Coronary artery (tissue), 2 donors: Measurements from ENCODE around the gene SPEN.

ENCODE experiments used
- DNase-seq: peaks from one replicate; pipeline ENCODE4 v3.0.0-alpha.2; 2017; ENCODE audit warnings: low spot score
- H3K27ac ChIP-seq, 2 donors: fragments of 200-600 bp; sonication (generic); one replicate each; pipeline ENCODE4 v1.5.1; 2016 to 2019
- H3K4me3 ChIP-seq: fragments of 200-600 bp; sonication (generic); 2 replicates; pipeline ENCODE4 v1.5.1; 2016; ENCODE audit warnings: mild to moderate bottlenecking, moderate library complexity
- CTCF ChIP-seq: fragments of 200-600 bp; sonication (generic); IDR thresholded peaks from one replicate; pipeline ENCODE4 v1.5.1; 2019; ENCODE audit warnings: antibody characterized with exemption

Gene SPEN

DNA sequence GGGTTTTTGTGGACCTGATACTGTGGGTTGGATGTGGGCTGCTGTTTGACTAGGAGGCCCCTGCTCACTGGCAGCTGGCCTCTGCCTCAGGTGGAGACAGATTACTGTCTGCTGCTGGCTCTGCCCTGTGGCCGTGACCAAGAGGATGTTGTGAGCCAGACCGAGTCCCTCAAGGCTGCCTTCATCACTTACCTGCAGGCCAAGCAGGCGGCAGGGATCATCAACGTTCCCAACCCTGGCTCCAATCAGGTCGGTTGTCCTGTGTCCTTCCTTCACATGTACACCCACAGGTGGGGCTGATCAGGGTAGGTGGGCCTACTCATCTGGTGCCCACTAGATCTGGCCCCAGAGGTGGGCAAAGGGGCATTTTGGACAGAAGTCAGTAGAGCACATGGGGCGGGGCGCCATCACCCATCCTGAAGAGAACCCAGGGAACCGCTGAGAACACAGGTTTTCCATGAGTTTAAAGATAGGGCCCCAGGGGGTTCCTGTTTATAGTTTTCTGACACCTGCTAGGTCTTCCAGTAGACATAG, 91.2 kb downstream of the SPEN start:
- no peak for TF ChIP-seq CTCF
- DNase-seq, result no peak
- no peak overlapping the region for H3K4me3 ChIP-seq
- peak overlapping the region; percentile 33 to 72 for H3K27ac ChIP-seq

DNA sequence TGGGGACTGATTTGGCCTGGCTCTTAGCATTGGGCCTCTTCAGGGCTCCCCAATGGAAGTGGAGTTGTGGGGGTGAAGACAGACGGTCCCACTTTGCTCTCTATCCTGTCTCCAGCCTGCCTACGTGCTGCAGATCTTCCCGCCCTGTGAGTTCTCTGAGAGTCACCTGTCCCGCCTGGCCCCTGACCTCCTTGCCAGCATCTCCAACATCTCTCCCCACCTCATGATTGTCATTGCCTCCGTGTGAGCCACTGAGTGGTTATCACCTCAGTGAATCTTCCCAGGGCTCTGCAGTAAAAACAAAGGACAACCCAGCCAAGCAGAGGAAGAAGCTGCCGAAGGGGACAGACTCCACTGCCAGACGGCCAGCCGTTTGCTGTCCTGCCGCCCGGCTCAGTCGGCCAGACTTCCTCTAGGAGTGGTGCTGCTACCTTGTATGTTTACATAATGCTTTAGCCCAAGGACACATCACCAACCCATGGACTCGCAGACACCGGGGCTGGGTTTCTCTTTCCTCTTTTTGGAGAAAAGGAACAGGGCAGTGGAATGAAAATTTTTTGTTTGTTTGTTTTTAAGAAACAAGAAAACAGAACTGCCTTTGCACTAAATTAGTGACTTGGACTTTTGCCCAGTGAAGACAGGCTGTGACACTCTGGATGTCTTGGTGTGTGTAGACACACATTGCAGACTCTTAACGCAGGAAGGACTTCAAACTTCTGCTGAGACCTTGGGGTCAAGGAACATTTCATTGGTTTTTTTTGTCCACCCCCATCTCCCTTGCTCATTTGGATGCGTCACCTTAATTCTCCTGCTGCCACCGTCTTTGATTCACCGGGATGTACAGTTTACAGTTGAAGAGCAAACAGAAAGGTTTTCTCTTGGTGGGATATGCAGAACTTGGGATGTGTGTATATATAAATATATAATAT, 91.9 kb downstream of the SPEN start:
- peak; percentile 74 for DNase-seq
- H3K4me3 ChIP-seq, result no peak overlapping the region
- no peak for TF ChIP-seq CTCF
- H3K27ac ChIP-seq, result peak overlapping the region; percentile 33 to 72

- Histone ChIP-seq H3K27ac (peak overlapping the region in 1 of 2 donors; percentile 46), H3K4me3 (no peak overlapping the region)
- no peak for DNase-seq
- no peak for TF ChIP-seq CTCF
Observed at GRCh38 chr1:15940110-15941043, 92.9 kb downstream of the SPEN start.

DNA sequence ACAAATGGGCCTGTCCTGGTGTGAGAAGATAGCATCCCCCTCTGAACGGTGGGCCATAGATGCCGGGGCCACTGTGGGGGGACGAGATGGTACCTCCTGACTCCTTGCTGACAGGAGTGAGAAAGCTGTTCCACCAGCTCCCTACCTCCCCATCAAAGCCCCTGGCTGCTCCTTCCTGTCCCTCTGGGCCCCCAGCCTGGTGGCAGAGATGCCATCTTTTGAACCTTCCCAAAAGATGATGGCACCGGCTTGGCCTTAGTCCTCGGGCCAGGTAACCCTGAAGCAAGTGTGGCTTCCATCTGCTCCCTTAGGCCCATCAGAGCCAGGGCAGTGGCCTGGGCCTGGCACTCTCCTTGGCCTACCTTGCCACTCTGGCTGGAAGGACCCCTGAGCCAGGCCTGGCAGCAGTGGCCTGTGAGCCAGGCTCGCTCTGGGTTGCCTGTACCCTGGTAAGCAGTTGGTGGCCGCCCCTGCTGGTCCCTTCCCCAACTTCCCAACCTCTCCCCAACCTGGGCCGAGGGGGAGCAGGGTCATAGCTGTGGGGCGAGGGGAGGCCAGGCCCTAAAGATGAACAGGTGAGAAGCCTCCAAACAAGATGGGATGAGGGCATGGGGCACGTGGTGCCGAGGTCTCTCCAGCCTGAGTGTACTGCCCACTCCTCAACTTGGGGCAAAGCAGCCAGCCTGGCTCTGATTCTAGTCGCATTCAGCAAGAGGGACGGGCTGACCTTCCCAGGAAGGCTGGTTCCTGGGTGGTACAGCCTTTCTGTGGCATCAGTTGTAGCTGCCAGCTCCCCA, 93.7 kb downstream of the SPEN start:
- peak; percentile 72 for DNase-seq
- TF ChIP-seq CTCF, result no peak
- no peak overlapping the region for H3K4me3 ChIP-seq
- H3K27ac ChIP-seq, result peak overlapping the region; percentile 24 to 46

GRCh38 chr1:15941899-15942660, 94.6 kb downstream of the SPEN start:
- no peak for TF ChIP-seq CTCF
- Histone ChIP-seq H3K27ac (peak overlapping the region; percentile 3 to 6), H3K4me3 (no peak overlapping the region)
- DNase-seq, result peak; percentile 70
